A673 (cell line): ENCODE measurements around the gene CTSA. TPM values are rescaled to one million over a fixed set of nuclear protein-coding genes. Genes with fewer than 3 reads are reported as not detected.

Experiments used
- BruUV-seq: library from RNA; stranded (reverse); fragments of 400-500 nt; replicated peaks from 2 replicates; lab custom pipeline; 2021; lab: Mats Ljungman, UMichigan
- CTCF ChIA-PET: fragments of 300-600 bp; sonication (Branson Sonifier 250); formaldehyde crosslinking; loops from one replicate; lab custom pipeline; 2022; ENCODE audit warnings: antibody characterized with exemption; lab: Charles Lee
- POLR2A ChIA-PET: fragments of 300-600 bp; sonication (Branson Sonifier 250); formaldehyde crosslinking; loops from one replicate; lab custom pipeline; 2022; ENCODE audit warnings: antibody characterized with exemption; ENCODE audit not compliant: low non-redundant PET; lab: Charles Lee
- DNase-seq: peaks from one replicate; pipeline ENCODE4 v3.0.0-alpha.2; 2015; ENCODE audit warnings: low spot score
- H3K27ac ChIP-seq: fragments of 200-600 bp; sonication (generic); 2 replicates; pipeline ENCODE4 v1.5.1; 2016; ENCODE audit warnings: mixed run types, low read depth, mild to moderate bottlenecking, mixed read lengths, antibody characterized with exemption, low read length; ENCODE audit not compliant: poor library complexity, severe bottlenecking
- H3K27me3 ChIP-seq: fragments of 200-600 bp; sonication (generic); replicated peaks from 2 replicates; pipeline ENCODE4 v1.6.1; 2017; ENCODE audit warnings: mixed run types, low read depth, mild to moderate bottlenecking, mixed read lengths, antibody characterized with exemption, low read length; ENCODE audit not compliant: insufficient read depth, poor library complexity
- H3K36me3 ChIP-seq: fragments of 200-600 bp; sonication (generic); 2 replicates; pipeline ENCODE4 v1.6.1; 2016; ENCODE audit warnings: mixed run types, mild to moderate bottlenecking, mixed read lengths, antibody characterized with exemption, low read length; ENCODE audit not compliant: insufficient read depth, poor library complexity, severe bottlenecking
- H3K4me1 ChIP-seq: fragments of 200-600 bp; sonication (generic); 2 replicates; pipeline ENCODE4 v1.6.1; 2017; ENCODE audit warnings: mixed run types, mild to moderate bottlenecking, mixed read lengths, antibody characterized with exemption, low read length; ENCODE audit not compliant: insufficient read depth, poor library complexity, severe bottlenecking
- H3K4me3 ChIP-seq: fragments of 200-600 bp; sonication (generic); 2 replicates; pipeline ENCODE4 v1.5.1; 2016; ENCODE audit warnings: low read depth, mixed run types, mild to moderate bottlenecking, mixed read lengths, low read length; ENCODE audit not compliant: poor library complexity, severe bottlenecking
- H3K9me3 ChIP-seq: fragments of 200-600 bp; sonication (generic); 2 replicates; pipeline ENCODE4 v1.6.1; 2016; ENCODE audit warnings: mixed run types, low read depth, mild to moderate bottlenecking, mixed read lengths, antibody characterized with exemption, low read length; ENCODE audit not compliant: poor library complexity, severe bottlenecking
- CTCF ChIP-seq: fragments of 300-800, 200-600 bp; sonication (generic); conservative IDR thresholded peaks from 2 replicates; pipeline ENCODE4 v1.5.1; 2017; ENCODE audit warnings: low read depth, mild to moderate bottlenecking, antibody characterized with exemption, low read length, moderate library complexity, mixed read lengths
- EZH2 ChIP-seq: fragments of 200-600 bp; sonication (generic); IDR thresholded peaks from 2 replicates; pipeline ENCODE4 v1.6.1; 2017; ENCODE audit warnings: borderline replicate concordance, low read depth, mild to moderate bottlenecking, mixed read lengths, antibody characterized with exemption, low read length; ENCODE audit not compliant: poor library complexity, severe bottlenecking
- intact Hi-C: fragments of 100-400 bp; cut with micrococcal nuclease; formaldehyde crosslinking; loops from one replicate; pipeline ENCODE4 v1.10.0; 2022; ENCODE audit not compliant: unreplicated experiment
- total RNA-seq: library from RNA; stranded (reverse); gene quantifications from 2 replicates; pipeline ENCODE4 v1.2.3, GENCODE V29; 2021

Gene CTSA
- total RNA-seq, 1 experiment from 2014 or later = 83.5 TPM

DNA sequence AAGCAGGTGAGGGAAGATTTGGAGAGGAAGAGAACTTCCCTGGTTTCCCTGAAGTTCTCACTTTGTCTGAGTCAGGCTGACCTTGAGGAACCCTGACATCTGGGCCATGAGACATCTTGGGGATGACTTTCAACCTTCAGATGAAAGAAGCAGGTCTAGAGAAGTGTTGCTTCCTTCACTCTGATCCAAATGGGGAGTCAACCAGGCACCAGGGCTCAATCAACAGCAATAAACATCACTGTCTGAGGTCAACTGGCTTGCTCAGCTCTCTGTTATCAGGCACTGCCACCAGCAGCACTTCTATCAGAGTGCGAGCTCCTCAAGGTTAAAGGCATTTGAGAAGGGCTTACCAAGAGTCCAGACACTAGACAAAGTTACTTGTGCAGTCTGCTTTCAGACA, 40.2 kb upstream of the CTSA start:
- no peak for DNase-seq
- intact Hi-C loops = no loop called here
- BruUV-seq = no TSS peak
- Histone ChIP-seq H3K4me1 (peaks cover under 1% of the 10 kb centered on the region), H3K36me3 (peaks cover 6% of the 10 kb centered on the region), H3K4me3 (no peak overlapping the region), H3K9me3 (no peaks in the 10 kb centered on the region), H3K27ac (no peak overlapping the region), H3K27me3 (no peaks in the 10 kb centered on the region)
- POLR2A ChIA-PET = no interaction called here
- CTCF ChIA-PET = no interaction called here
- no peak for TF ChIP-seq EZH2
- no peak for TF ChIP-seq CTCF

DNA sequence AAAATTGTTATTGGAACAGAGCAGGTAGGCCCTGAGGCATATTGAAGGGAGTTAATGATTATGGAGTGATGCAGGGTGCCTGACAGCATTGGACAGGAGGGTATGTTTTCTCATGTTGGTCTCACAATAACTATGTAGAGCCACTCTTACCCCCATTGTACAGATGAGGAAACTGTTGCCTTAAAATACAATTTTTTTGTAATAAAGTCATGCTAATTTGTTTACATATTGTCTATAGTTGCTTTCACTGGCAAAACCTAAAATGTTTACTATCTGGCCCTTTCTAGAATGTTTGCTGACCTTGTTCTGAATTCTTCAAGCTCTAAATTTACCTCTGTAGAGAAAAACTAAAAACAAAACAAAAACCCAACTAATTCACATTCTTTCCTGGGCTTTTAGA, 39.6 kb upstream of the CTSA start:
- Histone ChIP-seq H3K4me1 (peaks cover 5% of the 10 kb centered on the region), H3K4me3 (no peak overlapping the region), H3K36me3 (peaks cover 6% of the 10 kb centered on the region), H3K27ac (no peak overlapping the region), H3K27me3 (no peaks in the 10 kb centered on the region), H3K9me3 (no peaks in the 10 kb centered on the region)
- no peak for DNase-seq
- no peak for TF ChIP-seq EZH2
- TF ChIP-seq CTCF = no peak
- ChIA-PET POLR2A (no interaction called here), CTCF (no interaction called here)
- intact Hi-C loops = no loop called here
- no TSS peak for BruUV-seq

DNA sequence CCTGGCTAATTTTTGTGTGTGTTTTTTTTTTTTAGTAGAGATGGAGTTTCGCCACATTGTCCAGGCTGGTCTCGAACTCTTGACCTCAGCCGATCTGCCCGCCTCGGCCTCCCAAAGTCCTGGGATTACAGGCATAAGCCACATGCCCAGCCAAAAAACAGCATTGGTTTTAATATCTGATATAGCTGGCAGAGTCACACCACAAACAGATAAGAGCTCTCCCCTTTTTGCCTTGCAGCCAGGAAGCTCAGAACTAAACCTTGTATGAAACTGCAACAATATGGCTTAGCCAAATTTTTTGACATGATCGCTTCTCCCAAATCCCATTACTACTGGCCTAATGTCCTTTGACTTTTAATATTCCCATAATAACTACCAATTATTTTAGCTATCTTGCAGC, 38.8 kb upstream of the CTSA start:
- no peak for DNase-seq
- H3K4me3 ChIP-seq = no peak overlapping the region
- POLR2A ChIA-PET = no interaction called here
- no peaks in the 10 kb centered on the region for H3K9me3 ChIP-seq
- H3K27ac ChIP-seq = no peak overlapping the region
- no TSS peak for BruUV-seq
- no peak for TF ChIP-seq EZH2
- no peak for TF ChIP-seq CTCF
- intact Hi-C loops = no loop called here
- CTCF ChIA-PET = interaction anchor here (0.6 kb wide), 1 partner anchor 9 kb away, joined by 4 read pairs; no protein-coding TSS in a partner anchor
- H3K4me1 ChIP-seq = peaks cover 5% of the 10 kb centered on the region
- no peaks in the 10 kb centered on the region for H3K27me3 ChIP-seq
- H3K36me3 ChIP-seq = peaks cover 6% of the 10 kb centered on the region
